ENCODE measurements around the gene F10.

Gene F10

GRCh38 chr13:113190181-113190580, 67.6 kb downstream of the F10 start:
- no peak for DNase-seq (ENCODE audit: low read depth in 1 of 2, low spot score in 1 of 2)

GRCh38 chr13:113192279-113192678, 69.7 kb downstream of the F10 start:
- DNase-seq (ENCODE audit: low read depth in 1 of 2, low spot score in 1 of 2) = no peak

- DNase-seq (ENCODE audit: low read depth in 1 of 2, low spot score in 1 of 2) = no peak
These were observed 70.3 kb downstream of the F10 start for GRCh38 chr13:113192902-113193301.

- no peak for DNase-seq (ENCODE audit: low read depth in 1 of 2, low spot score in 1 of 2)
These were observed 72.8 kb downstream of the F10 start for GRCh38 chr13:113195360-113195759.

- no peak for DNase-seq (ENCODE audit: low read depth in 1 of 2, low spot score in 1 of 2)
These were observed 74.6 kb downstream of the F10 start for GRCh38 chr13:113196970-113197737.
